Mesenchymal stem cell (in vitro differentiated cells and primary cell): ENCODE data around the gene KAT14.
"Not testable (repeated sequence)": the region's sequence is repeated elsewhere in the genome, so short reads cannot be mapped to it uniquely, and the experiment has no call there.

ENCODE experiments used
- DNase-seq: peaks from one replicate; pipeline ENCODE4 v3.0.0-alpha.2; 2013
- H2AFZ ChIP-seq: one replicate; pipeline ENCODE4 v1.6.1; 2013; ENCODE audit warnings: low read depth, mild to moderate bottlenecking, control low read depth, inconsistent platforms, low read length, moderate library complexity
- H2AK5ac ChIP-seq: 2 replicates; pipeline ENCODE4 v1.6.1; 2013; ENCODE audit warnings: low read length, moderate library complexity, mild to moderate bottlenecking, inconsistent platforms; ENCODE audit not compliant: severe bottlenecking
- H2BK120ac ChIP-seq: one replicate; pipeline ENCODE4 v1.6.1; 2013; ENCODE audit warnings: low read depth, mild to moderate bottlenecking, inconsistent platforms, low read length, moderate library complexity
- H2BK12ac ChIP-seq, 2 experiments: one replicate each; pipeline ENCODE4 v1.6.1; 2013; ENCODE audit warnings: inconsistent platforms in 2 of 2, low read length in 2 of 2, mild to moderate bottlenecking in 2 of 2, moderate library complexity in 2 of 2, control low read depth in 1 of 2
- H2BK15ac ChIP-seq: one replicate; pipeline ENCODE4 v1.6.1; 2013; ENCODE audit warnings: mild to moderate bottlenecking, low read depth, inconsistent platforms; ENCODE audit not compliant: poor library complexity, severe bottlenecking
- H2BK5ac ChIP-seq: 2 replicates; pipeline ENCODE4 v1.6.1; 2013; ENCODE audit warnings: low read depth, mild to moderate bottlenecking, low read length, control low read depth, inconsistent platforms; ENCODE audit not compliant: poor library complexity, severe bottlenecking
- H3K14ac ChIP-seq, 2 experiments: one replicate each; pipeline ENCODE4 v1.6.1; 2013; ENCODE audit warnings: inconsistent platforms in 2 of 2, low read length in 2 of 2, control low read depth in 1 of 2, mild to moderate bottlenecking in 1 of 2, moderate library complexity in 1 of 2
- H3K18ac ChIP-seq, 2 experiments: one replicate each; pipeline ENCODE4 v1.6.1; 2013; ENCODE audit warnings: inconsistent platforms in 2 of 2, low read length in 2 of 2, control low read depth in 1 of 2, low read depth in 1 of 2, mild to moderate bottlenecking in 1 of 2
- H3K23ac ChIP-seq, 2 experiments: one replicate each; pipeline ENCODE4 v1.6.1; 2013; ENCODE audit warnings: inconsistent platforms in 2 of 2, low read length in 2 of 2, mild to moderate bottlenecking in 2 of 2, moderate library complexity in 2 of 2, control low read depth in 1 of 2
- H3K27ac ChIP-seq: 2 replicates; pipeline ENCODE4 v1.5.1; 2013; ENCODE audit warnings: mild to moderate bottlenecking, moderate library complexity, low read length, control low read depth, inconsistent platforms; ENCODE audit not compliant: poor library complexity, severe bottlenecking
- H3K27me3 ChIP-seq, 2 experiments: 2 replicates each; pipeline versions ENCODE4 v1.6.1 to v1.7.0; 2013; ENCODE audit warnings: low read length in 2 of 2, mild to moderate bottlenecking in 2 of 2, moderate library complexity in 2 of 2, control low read depth in 1 of 2, inconsistent platforms in 1 of 2; ENCODE audit not compliant: control insufficient read depth in 1 of 2, insufficient read depth in 1 of 2
- H3K36me3 ChIP-seq, 2 experiments: 2 replicates each; pipeline versions ENCODE4 v1.6.1 to v1.7.0; 2013; ENCODE audit warnings: low read length in 2 of 2, control low read depth in 1 of 2, inconsistent platforms in 1 of 2, low read depth in 1 of 2, mild to moderate bottlenecking in 1 of 2; ENCODE audit not compliant: insufficient read depth in 2 of 2, control insufficient read depth in 1 of 2
- H3K4ac ChIP-seq, 2 experiments: one replicate each; pipeline ENCODE4 v1.6.1; 2013; ENCODE audit warnings: inconsistent platforms in 2 of 2, low read length in 2 of 2, mild to moderate bottlenecking in 2 of 2, moderate library complexity in 2 of 2, control low read depth in 1 of 2, low read depth in 1 of 2
- H3K4me1 ChIP-seq: 2 replicates; pipeline ENCODE4 v1.6.1; 2013; ENCODE audit warnings: low read depth, low read length, control low read depth; ENCODE audit not compliant: control insufficient read depth, insufficient read depth
- H3K4me2 ChIP-seq: 2 replicates; pipeline ENCODE4 v1.6.1; 2013; ENCODE audit warnings: low read length, mild to moderate bottlenecking, inconsistent platforms; ENCODE audit not compliant: poor library complexity, severe bottlenecking
- H3K4me3 ChIP-seq, 2 experiments: 2 replicates each; pipeline versions ENCODE4 v1.5.1 to v1.7.0; 2013; ENCODE audit warnings: low read length in 2 of 2, mild to moderate bottlenecking in 2 of 2, control low read depth in 1 of 2, low read depth in 1 of 2; ENCODE audit not compliant: insufficient read depth in 1 of 2
- H3K79me1 ChIP-seq: replicated peaks from 2 replicates; pipeline ENCODE4 v1.6.1; 2013; ENCODE audit warnings: mild to moderate bottlenecking, control low read depth, low read length, inconsistent platforms; ENCODE audit not compliant: poor library complexity, severe bottlenecking
- H3K9ac ChIP-seq: 2 replicates; pipeline ENCODE4 v1.7.0; 2013; ENCODE audit warnings: mild to moderate bottlenecking, low read length, moderate library complexity
- H3K9me3 ChIP-seq: 2 replicates; pipeline ENCODE4 v1.7.0; 2013; ENCODE audit warnings: mild to moderate bottlenecking, low read length; ENCODE audit not compliant: control insufficient read depth
- H4K8ac ChIP-seq: one replicate; pipeline ENCODE4 v1.6.1; 2013; ENCODE audit warnings: inconsistent platforms, mild to moderate bottlenecking, low read length, moderate library complexity
- H4K91ac ChIP-seq: one replicate; pipeline ENCODE4 v1.6.1; 2013; ENCODE audit warnings: mild to moderate bottlenecking, low read length, inconsistent platforms
- WGBS: methylation state at CpG from one replicate; pipeline ENCODE4 v1.1.7; 2013; ENCODE audit warnings: mixed read lengths; 5-methylcytosine and 5-hydroxymethylcytosine counted together

Gene KAT14

DNA sequence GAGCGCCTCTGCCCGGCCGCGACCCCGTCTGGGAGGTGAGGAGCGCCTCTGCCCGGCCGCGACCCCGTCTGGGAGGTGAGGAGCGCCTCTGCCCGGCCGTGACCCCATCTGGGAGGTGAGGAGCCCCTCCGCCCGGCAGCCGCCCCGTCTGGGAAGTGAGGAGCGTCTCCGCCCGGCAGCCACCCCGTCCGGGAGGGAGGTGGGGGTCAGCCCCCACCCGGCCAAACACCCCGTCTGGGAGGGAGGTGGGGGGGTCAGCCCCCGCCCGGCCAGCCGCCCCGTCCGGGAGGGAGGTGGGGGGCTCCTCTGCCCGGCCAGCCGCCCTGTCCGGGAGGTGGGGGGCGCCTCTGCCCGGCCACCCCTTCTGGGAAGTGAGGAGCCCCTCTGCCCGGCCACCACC lies 56.8 kb downstream of the KAT14 start:
- not testable (repeated sequence) for H4K8ac ChIP-seq, H2AFZ ChIP-seq, H2BK120ac ChIP-seq, H2BK5ac ChIP-seq, H3K14ac ChIP-seq, H3K9me3 ChIP-seq, H2BK12ac ChIP-seq, H3K4me2 ChIP-seq, DNase-seq, H3K79me1 ChIP-seq, H2BK15ac ChIP-seq, H3K23ac ChIP-seq, H3K27ac ChIP-seq, H3K4me3 ChIP-seq, H4K91ac ChIP-seq, H3K18ac ChIP-seq, H2AK5ac ChIP-seq, H3K4me1 ChIP-seq, H3K27me3 ChIP-seq, H3K4ac ChIP-seq, H3K9ac ChIP-seq
- H3K36me3 ChIP-seq = peaks cover 6 to 15% of the 10 kb centered on the region in 2 experiments
- WGBS = 92% methylated on average over 30 of the region's 35 CpGs

DNA sequence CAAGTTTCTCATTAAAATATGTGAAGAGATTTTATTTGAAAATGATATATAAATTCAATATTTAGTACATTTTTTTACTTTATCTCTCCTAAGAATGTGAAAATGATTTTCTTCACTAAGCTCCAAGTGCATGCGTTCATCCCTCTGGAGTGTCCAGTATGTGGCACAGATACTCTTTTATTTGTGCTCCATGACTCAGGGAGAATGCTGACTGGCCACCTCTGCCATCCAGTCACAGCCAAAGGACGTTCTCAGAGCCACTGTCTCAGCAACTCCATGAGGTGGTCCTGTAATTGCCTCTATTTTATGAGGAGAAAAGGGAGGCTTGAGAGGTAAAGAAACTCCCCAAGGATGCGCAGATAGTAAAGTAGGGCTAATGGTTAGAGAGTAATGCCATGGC lies 58.3 kb downstream of the KAT14 start:
- H3K27me3 ChIP-seq = no peaks in the 10 kb centered on the region
- no peak overlapping the region for H3K14ac ChIP-seq
- no peaks in the 10 kb centered on the region for H3K79me1 ChIP-seq
- no peak overlapping the region for H3K4ac ChIP-seq
- H3K27ac ChIP-seq = no peak overlapping the region
- no peak overlapping the region for H3K23ac ChIP-seq
- H3K36me3 ChIP-seq = peaks cover 2 to 4% of the 10 kb centered on the region in 2 experiments
- H2BK12ac ChIP-seq = no peak overlapping the region
- no peak overlapping the region for H2BK5ac ChIP-seq
- no peak overlapping the region for H4K8ac ChIP-seq
- H3K9me3 ChIP-seq = no peaks in the 10 kb centered on the region
- 96% methylated on average over 3 of the region's 3 CpGs for WGBS
- no peak for DNase-seq
- H2BK15ac ChIP-seq = no peak overlapping the region
- H2BK120ac ChIP-seq = no peak overlapping the region
- H4K91ac ChIP-seq = no peak overlapping the region
- H3K4me1 ChIP-seq = no peaks in the 10 kb centered on the region
- no peak overlapping the region for H3K18ac ChIP-seq
- no peak overlapping the region for H2AFZ ChIP-seq
- H3K9ac ChIP-seq = no peak overlapping the region
- H3K4me3 ChIP-seq = no peak overlapping the region
- no peak overlapping the region for H2AK5ac ChIP-seq
- no peak overlapping the region for H3K4me2 ChIP-seq

DNA sequence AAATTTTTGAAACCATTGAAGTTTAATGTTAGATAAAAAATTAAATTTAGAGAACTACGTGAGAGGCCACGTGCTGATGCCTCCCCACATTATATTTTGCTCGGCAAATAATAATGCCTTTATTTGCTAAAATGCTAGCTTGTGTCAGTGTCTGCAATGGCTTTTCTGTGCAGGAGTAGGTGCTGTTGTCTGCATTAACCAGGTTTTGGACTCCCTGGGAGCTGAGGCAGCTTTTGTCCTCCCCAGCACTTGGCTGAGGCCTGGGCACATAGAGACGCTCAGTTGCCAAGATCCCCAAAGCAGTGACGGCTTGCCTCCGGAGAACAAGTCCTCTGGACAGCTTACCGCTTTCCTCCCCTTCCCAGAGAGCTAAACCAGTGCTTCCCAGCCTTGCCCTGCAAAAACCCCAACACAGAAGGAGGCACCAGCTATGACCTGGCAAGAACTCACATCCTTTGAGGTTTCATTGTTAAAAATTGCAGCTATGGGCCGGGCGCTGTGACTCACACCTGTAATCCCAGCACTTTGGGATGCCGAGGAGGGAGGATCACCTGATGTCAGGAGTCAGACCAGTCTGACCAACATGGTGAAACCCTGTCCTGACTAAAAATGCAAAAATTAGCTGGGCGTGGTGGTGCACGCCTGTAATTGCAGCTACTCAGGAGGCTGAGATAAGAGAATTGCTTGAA lies 59.9 kb downstream of the KAT14 start:
- H2BK15ac ChIP-seq = no peak overlapping the region
- no peak overlapping the region for H3K18ac ChIP-seq
- H3K79me1 ChIP-seq = no peaks in the 10 kb centered on the region
- H3K4me2 ChIP-seq = no peak overlapping the region
- no peak overlapping the region for H2BK12ac ChIP-seq
- DNase-seq = no peak
- no peak overlapping the region for H2AFZ ChIP-seq
- peaks cover 0 to 5% of the 10 kb centered on the region in 2 experiments for H3K36me3 ChIP-seq
- H3K9ac ChIP-seq = no peak overlapping the region
- no peak overlapping the region for H4K8ac ChIP-seq
- H3K9me3 ChIP-seq = peaks cover 10% of the 10 kb centered on the region
- H3K27me3 ChIP-seq = no peaks in the 10 kb centered on the region
- no peaks in the 10 kb centered on the region for H3K4me1 ChIP-seq
- H3K4me3 ChIP-seq = no peak overlapping the region
- H3K4ac ChIP-seq = no peak overlapping the region
- no peak overlapping the region for H4K91ac ChIP-seq
- no peak overlapping the region for H3K27ac ChIP-seq
- H2BK120ac ChIP-seq = no peak overlapping the region
- WGBS = 97% methylated on average over 10 of the region's 12 CpGs
- no peak overlapping the region for H2BK5ac ChIP-seq
- H3K23ac ChIP-seq = no peak overlapping the region
- H3K14ac ChIP-seq = no peak overlapping the region
- H2AK5ac ChIP-seq = no peak overlapping the region

DNA sequence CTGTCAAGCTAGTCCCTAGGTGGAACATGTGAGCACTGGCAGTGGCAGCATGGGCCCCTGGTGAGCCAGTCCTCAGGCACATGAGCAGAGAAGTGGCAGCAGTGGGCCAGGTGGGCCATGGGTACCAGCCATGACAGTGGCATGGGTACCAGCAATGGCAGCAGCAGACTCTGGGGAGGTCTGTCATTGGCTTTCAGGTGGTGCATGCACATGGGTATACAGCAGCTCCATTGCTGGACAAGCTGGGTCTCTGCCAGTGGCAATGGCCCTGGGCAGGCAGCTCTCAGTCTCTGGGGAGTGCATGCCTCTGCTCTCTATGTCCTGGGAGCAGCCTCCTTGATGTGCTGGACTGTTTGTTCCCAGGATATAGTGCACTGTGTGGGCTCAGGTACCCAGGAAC lies 65.3 kb downstream of the KAT14 start:
- Histone ChIP-seq H2BK12ac (no peak overlapping the region), H2BK15ac (no peak overlapping the region), H3K4me2 (no peak overlapping the region), H3K79me1 (no peaks in the 10 kb centered on the region), H3K18ac (no peak overlapping the region), H4K91ac (no peak overlapping the region), H3K27ac (no peak overlapping the region), H3K4me1 (no peaks in the 10 kb centered on the region), H3K27me3 (no peaks in the 10 kb centered on the region), H2BK5ac (no peak overlapping the region), H3K4me3 (no peak overlapping the region), H3K9me3 (peaks cover 10% of the 10 kb centered on the region), H3K4ac (no peak overlapping the region), H3K9ac (no peak overlapping the region), H3K36me3 (peaks cover 0 to 4% of the 10 kb centered on the region in 2 experiments), H3K14ac (peak overlapping the region in 1 of 2 experiments; percentile 1), H3K23ac (no peak overlapping the region), H4K8ac (no peak overlapping the region), H2AFZ (no peak overlapping the region), H2AK5ac (no peak overlapping the region), H2BK120ac (no peak overlapping the region)
- no peak for DNase-seq
